NCI-H2081 (cell line): ENCODE data around the gene KCNQ1.

Source experiments
- DNase-seq, 2 experiments: peaks; one replicate each; lab custom pipeline; 2025; lab: John Stamatoyannopoulos, UW

KCNQ1 gene

GRCh38 chr11:2685566-2686359, 241.0 kb downstream of the KCNQ1 start:
- DNase-seq = no peak

- DNase-seq = no peak
Measured at GRCh38 chr11:2686360-2687222, 241.8 kb downstream of the KCNQ1 start.

GRCh38 chr11:2687223-2687530, 242.4 kb downstream of the KCNQ1 start:
- no peak for DNase-seq

- DNase-seq = no peak
Measured at GRCh38 chr11:2687782-2688191, 243.0 kb downstream of the KCNQ1 start.

- DNase-seq = no peak
Measured at GRCh38 chr11:2688381-2689231, 243.8 kb downstream of the KCNQ1 start.

- DNase-seq = no peak
Measured at GRCh38 chr11:2689651-2690575, 245.1 kb downstream of the KCNQ1 start.

GRCh38 chr11:2690596-2691354, 246.0 kb downstream of the KCNQ1 start:
- no peak for DNase-seq

- DNase-seq = no peak
Measured at GRCh38 chr11:2691355-2691761, 246.6 kb downstream of the KCNQ1 start.

GRCh38 chr11:2691991-2692875, 247.4 kb downstream of the KCNQ1 start:
- no peak for DNase-seq

GRCh38 chr11:2693271-2694261, 248.8 kb downstream of the KCNQ1 start:
- peak in 1 of 2 experiments; percentile 29 for DNase-seq

- no peak for DNase-seq
Measured at GRCh38 chr11:2694495-2694894, 249.7 kb downstream of the KCNQ1 start.

- no peak for DNase-seq
Measured at GRCh38 chr11:2694995-2695939, 250.5 kb downstream of the KCNQ1 start.

- no peak for DNase-seq
Measured at GRCh38 chr11:2696455-2696854, 251.6 kb downstream of the KCNQ1 start.

- DNase-seq = no peak
Measured at GRCh38 chr11:2697866-2698265, 253.1 kb downstream of the KCNQ1 start.

- no peak for DNase-seq
Measured at GRCh38 chr11:2698386-2699184, 253.8 kb downstream of the KCNQ1 start.

- DNase-seq = no peak
Measured at GRCh38 chr11:2699185-2699530, 254.3 kb downstream of the KCNQ1 start.
